Liver (tissue), 9 donors: ENCODE data around the gene DCAF15. TPM values are rescaled to one million over a fixed set of nuclear protein-coding genes. Genes with fewer than 3 reads are reported as not detected.

Experiments
- DNase-seq: peaks from one replicate; pipeline ENCODE4 v3.0.0-alpha.2; 2017; ENCODE audit warnings: low spot score
- H3K27ac ChIP-seq, 2 donors: one replicate each; pipeline ENCODE4 v1.7.0; 2013; ENCODE audit warnings: inconsistent platforms in 2 of 2, low read length in 2 of 2, control low read depth in 1 of 2, low read depth in 1 of 2, mild to moderate bottlenecking in 1 of 2
- H3K27me3 ChIP-seq, 4 donors: one replicate each; pipeline versions ENCODE4 v1.6.1 to v1.7.0; 2013; ENCODE audit warnings: low read length in 3 of 4, inconsistent platforms in 1 of 4, mild to moderate bottlenecking in 1 of 4, moderate library complexity in 1 of 4; ENCODE audit not compliant: control insufficient read depth in 4 of 4, insufficient read depth in 4 of 4
- H3K36me3 ChIP-seq, 4 donors: one replicate each; pipeline versions ENCODE4 v1.6.1 to v1.7.0; 2013; ENCODE audit warnings: low read length in 3 of 4, mild to moderate bottlenecking in 3 of 4, low read depth in 1 of 4, moderate library complexity in 1 of 4; ENCODE audit not compliant: control insufficient read depth in 4 of 4, insufficient read depth in 3 of 4
- H3K4me1 ChIP-seq, 4 donors: one replicate each; pipeline versions ENCODE4 v1.6.1 to v1.7.0; 2013; ENCODE audit warnings: low read length in 3 of 4, mild to moderate bottlenecking in 3 of 4, moderate library complexity in 1 of 4; ENCODE audit not compliant: control insufficient read depth in 4 of 4, insufficient read depth in 4 of 4
- H3K4me3 ChIP-seq, 3 donors: one replicate each; pipeline versions ENCODE4 v1.6.1 to v1.7.0; 2013; ENCODE audit warnings: low read length in 3 of 3, control low read depth in 1 of 3, low read depth in 1 of 3, mild to moderate bottlenecking in 1 of 3
- H3K9ac ChIP-seq, 2 donors: one replicate each; pipeline ENCODE4 v1.7.0; 2013; ENCODE audit warnings: low read length in 2 of 2, mild to moderate bottlenecking in 2 of 2, moderate library complexity in 2 of 2, control low read depth in 1 of 2, low read depth in 1 of 2
- H3K9me3 ChIP-seq, 4 donors: one replicate each; pipeline versions ENCODE4 v1.6.1 to v1.7.0; 2013; ENCODE audit warnings: low read length in 3 of 4; ENCODE audit not compliant: control insufficient read depth in 4 of 4
- EGR1 ChIP-seq, 2 donors: IDR thresholded peaks; 2 replicates each; pipeline ENCODE4 v1.6.1; 2016 to 2018; ENCODE audit warnings: antibody characterized with exemption in 2 of 2, low read depth in 2 of 2
- FOXA1 ChIP-seq: IDR thresholded peaks from 2 replicates; pipeline ENCODE4 v1.6.1; 2016; ENCODE audit warnings: antibody characterized with exemption
- FOXA2 ChIP-seq: IDR thresholded peaks from 2 replicates; pipeline ENCODE4 v1.6.1; 2016; ENCODE audit warnings: antibody characterized with exemption
- GABPA ChIP-seq, 2 donors: IDR thresholded peaks in 1 of 2; conservative IDR thresholded peaks in 1 of 2; 2 replicates each; pipeline ENCODE4 v1.6.1; 2016; ENCODE audit warnings: antibody characterized with exemption in 2 of 2, mild to moderate bottlenecking in 1 of 2, moderate library complexity in 1 of 2
- HNF4A ChIP-seq, 2 donors: conservative IDR thresholded peaks; 2 replicates each; pipeline ENCODE4 v1.6.1; 2016; ENCODE audit warnings: antibody characterized with exemption in 2 of 2, mild to moderate bottlenecking in 2 of 2
- HNF4G ChIP-seq: IDR thresholded peaks from 2 replicates; pipeline ENCODE4 v1.6.1; 2016; ENCODE audit warnings: antibody characterized with exemption
- JUND ChIP-seq, 2 donors: IDR thresholded peaks; 2 replicates each; pipeline ENCODE4 v1.6.1; 2016; ENCODE audit warnings: antibody characterized with exemption in 2 of 2
- NR2F2 ChIP-seq: IDR thresholded peaks from 2 replicates; pipeline ENCODE4 v1.6.1; 2016; ENCODE audit warnings: antibody characterized with exemption
- RAD21 ChIP-seq, 2 donors: IDR thresholded peaks; 2 replicates each; pipeline ENCODE4 v1.6.1; 2016; ENCODE audit warnings: antibody characterized with exemption in 2 of 2, mild to moderate bottlenecking in 2 of 2
- RXRA ChIP-seq, 2 donors: IDR thresholded peaks; 2 replicates each; pipeline ENCODE4 v1.6.1; 2017 to 2018; ENCODE audit warnings: antibody characterized with exemption in 2 of 2, mild to moderate bottlenecking in 1 of 2
- SP1 ChIP-seq: IDR thresholded peaks from 2 replicates; pipeline ENCODE4 v1.6.1; 2018; ENCODE audit warnings: antibody characterized with exemption, mild to moderate bottlenecking
- TAF1 ChIP-seq: conservative IDR thresholded peaks from 2 replicates; pipeline ENCODE4 v1.6.1; 2016; ENCODE audit warnings: antibody characterized with exemption, mild to moderate bottlenecking
- YY1 ChIP-seq: IDR thresholded peaks from 2 replicates; pipeline ENCODE4 v1.6.1; 2016; ENCODE audit warnings: antibody characterized with exemption, mild to moderate bottlenecking
- WGBS: extraction: QIAGEN DNeasy Blood & Tissue Kit; methylation state at CpG from one replicate; pipeline ENCODE4 v1.1.7; 2013; 5-methylcytosine and 5-hydroxymethylcytosine counted together
- polyA plus RNA-seq, 2 donors: library from polyadenylated mRNA; stranded (reverse) in 1 of 2; unstranded in 1 of 2; fragments of 200-250 nt in 1 of 2; fragments of >200 nt in 1 of 2; fragmentation: Nextera tagmentation in 1 of 2; extraction: Ambion mirVana in 1 of 2; gene quantifications; one replicate each; pipeline versions ENCODE4 v1.2.1 to v1.2.3, GENCODE V29; 2013 to 2015
- total RNA-seq, 2 donors: library from RNA; depleted of rRNA; stranded (reverse); fragments of >200 nt; gene quantifications; one replicate each; pipeline ENCODE4 v1.2.3, GENCODE V29; 2014
- TF ChIP-seq, protein P1 (sequence below): fragments of 150-350 bp; IDR thresholded peaks from 2 replicates; pipeline ENCODE4 v1.5.1; 2017; ENCODE audit warnings: improper control_type of control experiment, low read depth, low read length; ENCODE audit not compliant: missing input control
- TF ChIP-seq, protein P2 (sequence below): IDR thresholded peaks from 2 replicates; pipeline ENCODE4 v1.6.1; 2016; ENCODE audit warnings: antibody characterized with exemption
- TF ChIP-seq, protein P3 (sequence below): IDR thresholded peaks from 2 replicates; pipeline ENCODE4 v1.6.1; 2016; ENCODE audit warnings: antibody characterized with exemption, mild to moderate bottlenecking
- TF ChIP-seq, protein P4 (sequence below): IDR thresholded peaks from 2 replicates; pipeline ENCODE4 v1.6.1; 2016; ENCODE audit warnings: antibody characterized with exemption
- TF ChIP-seq, protein P5 (sequence below): IDR thresholded peaks from 2 replicates; pipeline ENCODE4 v1.6.1; 2016; ENCODE audit warnings: antibody characterized with exemption
- donor health status: healthy.
- donor health status: healthy.
- donor health status: healthy.
- donor health status: healthy.
- donor health status: healthy.

DCAF15 gene
- total and polyA plus RNA-seq, 4 donors = 2.6 to 10.4 (median 5.5) TPM

DNA sequence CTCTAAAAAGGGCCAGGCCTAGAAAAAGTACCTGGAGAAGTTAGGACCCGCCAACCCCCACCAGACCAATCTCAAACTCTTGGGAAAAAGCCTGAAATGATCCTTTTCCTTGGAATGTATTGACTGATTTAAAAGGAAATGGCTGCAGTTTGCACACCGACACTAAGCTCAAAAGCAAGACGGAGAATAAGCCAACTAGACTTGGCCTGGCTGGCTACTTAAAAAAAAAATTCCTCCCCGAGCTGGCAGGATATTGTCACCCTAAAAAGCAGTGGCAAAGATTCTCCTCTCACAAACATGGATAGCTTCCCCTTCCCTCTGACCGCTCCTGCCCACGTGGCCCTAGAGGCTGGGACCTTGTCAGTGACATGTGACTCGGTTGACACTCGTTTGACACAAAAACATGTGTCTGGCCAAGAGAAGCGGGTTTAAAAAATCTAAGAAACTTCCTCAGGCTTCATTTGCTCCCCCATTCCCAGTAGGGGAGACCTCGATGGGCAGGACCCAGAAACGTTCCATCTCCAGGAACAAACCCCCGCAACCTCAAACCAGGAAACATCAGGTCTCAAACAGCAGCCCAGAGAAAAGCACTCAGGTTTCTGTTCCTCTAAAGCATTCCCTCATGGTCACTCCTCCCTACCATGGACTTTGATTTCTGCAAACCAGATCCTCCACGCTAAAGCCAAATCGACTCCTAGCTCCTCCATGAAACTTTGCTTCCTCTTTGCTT, 52.5 kb downstream of the DCAF15 start (continued):
- TF ChIP-seq, protein P1, sequence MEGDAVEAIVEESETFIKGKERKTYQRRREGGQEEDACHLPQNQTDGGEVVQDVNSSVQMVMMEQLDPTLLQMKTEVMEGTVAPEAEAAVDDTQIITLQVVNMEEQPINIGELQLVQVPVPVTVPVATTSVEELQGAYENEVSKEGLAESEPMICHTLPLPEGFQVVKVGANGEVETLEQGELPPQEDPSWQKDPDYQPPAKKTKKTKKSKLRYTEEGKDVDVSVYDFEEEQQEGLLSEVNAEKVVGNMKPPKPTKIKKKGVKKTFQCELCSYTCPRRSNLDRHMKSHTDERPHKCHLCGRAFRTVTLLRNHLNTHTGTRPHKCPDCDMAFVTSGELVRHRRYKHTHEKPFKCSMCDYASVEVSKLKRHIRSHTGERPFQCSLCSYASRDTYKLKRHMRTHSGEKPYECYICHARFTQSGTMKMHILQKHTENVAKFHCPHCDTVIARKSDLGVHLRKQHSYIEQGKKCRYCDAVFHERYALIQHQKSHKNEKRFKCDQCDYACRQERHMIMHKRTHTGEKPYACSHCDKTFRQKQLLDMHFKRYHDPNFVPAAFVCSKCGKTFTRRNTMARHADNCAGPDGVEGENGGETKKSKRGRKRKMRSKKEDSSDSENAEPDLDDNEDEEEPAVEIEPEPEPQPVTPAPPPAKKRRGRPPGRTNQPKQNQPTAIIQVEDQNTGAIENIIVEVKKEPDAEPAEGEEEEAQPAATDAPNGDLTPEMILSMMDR = no peak
- no peak for TF ChIP-seq FOXA2
- TF ChIP-seq HNF4A (conservative IDR thresholded peaks at IDR 0.05) = peak; percentile 61 to 81
- TF ChIP-seq HNF4G = peak; percentile 46
- no peak for TF ChIP-seq FOXA1
- peak in 1 of 2 donors; percentile 36 for TF ChIP-seq GABPA (IDR thresholded peaks at IDR 0.05 in 1 of 2, conservative IDR thresholded peaks at IDR 0.05 in 1 of 2)
- TF ChIP-seq, protein P2, sequence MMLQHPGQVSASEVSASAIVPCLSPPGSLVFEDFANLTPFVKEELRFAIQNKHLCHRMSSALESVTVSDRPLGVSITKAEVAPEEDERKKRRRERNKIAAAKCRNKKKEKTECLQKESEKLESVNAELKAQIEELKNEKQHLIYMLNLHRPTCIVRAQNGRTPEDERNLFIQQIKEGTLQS = no peak
- TF ChIP-seq RAD21 (IDR thresholded peaks at IDR 0.05) = peak in 1 of 2 donors; percentile 21
- TF ChIP-seq RXRA (IDR thresholded peaks at IDR 0.05) = peak; percentile 29 to 47
- no peak for TF ChIP-seq NR2F2

DNA sequence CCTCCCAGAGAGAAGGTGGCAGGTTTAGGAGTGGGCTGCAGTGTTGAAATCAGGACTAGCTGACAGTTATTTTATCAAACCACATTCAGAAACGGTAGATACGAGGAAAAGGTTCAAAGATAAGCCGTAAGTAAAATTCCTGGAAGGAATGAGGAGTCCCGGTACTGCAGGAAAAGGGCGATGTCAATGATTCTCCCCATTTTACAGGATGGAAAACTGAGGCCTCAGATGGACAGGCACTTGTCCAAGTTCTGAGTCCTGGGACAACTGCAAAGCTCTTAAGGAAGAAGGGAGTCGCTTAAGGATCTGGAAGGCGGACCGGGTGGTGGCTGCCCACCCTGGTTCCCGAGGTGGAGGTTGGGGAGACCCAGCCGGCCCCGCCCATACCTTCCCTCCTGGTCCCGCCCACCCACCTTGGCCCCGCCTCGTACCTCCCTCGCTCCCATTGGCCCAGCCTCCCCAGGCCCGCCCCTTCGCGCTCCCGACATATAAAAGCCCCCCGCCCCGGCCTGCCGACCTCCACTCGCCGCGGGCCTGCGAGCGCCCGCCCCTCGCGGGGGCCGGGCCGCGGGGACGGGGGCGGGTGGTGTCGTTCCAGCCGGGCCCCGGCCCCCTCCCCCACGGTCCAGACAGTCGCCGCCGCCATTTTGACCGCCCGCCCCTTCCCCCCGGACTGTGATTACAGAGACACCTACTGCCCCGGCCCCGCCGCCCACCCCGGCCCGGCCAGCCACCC, 53.2 kb downstream of the DCAF15 start:
- peak; percentile 95 for DNase-seq
- Histone ChIP-seq H3K27me3 (no peaks in the 10 kb centered on the region), H3K9ac (peak overlapping the region; percentile 21 to 48), H3K4me3 (peak overlapping the region; percentile 52 to 83 (median 58)), H3K36me3 (no peaks in the 10 kb centered on the region), H3K4me1 (peaks cover 6 to 15% (median 10%) of the 10 kb centered on the region in 4 donors), H3K9me3 (no peaks in the 10 kb centered on the region), H3K27ac (peak overlapping the region; percentile 93 to 96)
- 2% methylated on average over 50 of the region's 50 CpGs for WGBS
- TF ChIP-seq, protein P1 = no peak
- TF ChIP-seq, protein P3, sequence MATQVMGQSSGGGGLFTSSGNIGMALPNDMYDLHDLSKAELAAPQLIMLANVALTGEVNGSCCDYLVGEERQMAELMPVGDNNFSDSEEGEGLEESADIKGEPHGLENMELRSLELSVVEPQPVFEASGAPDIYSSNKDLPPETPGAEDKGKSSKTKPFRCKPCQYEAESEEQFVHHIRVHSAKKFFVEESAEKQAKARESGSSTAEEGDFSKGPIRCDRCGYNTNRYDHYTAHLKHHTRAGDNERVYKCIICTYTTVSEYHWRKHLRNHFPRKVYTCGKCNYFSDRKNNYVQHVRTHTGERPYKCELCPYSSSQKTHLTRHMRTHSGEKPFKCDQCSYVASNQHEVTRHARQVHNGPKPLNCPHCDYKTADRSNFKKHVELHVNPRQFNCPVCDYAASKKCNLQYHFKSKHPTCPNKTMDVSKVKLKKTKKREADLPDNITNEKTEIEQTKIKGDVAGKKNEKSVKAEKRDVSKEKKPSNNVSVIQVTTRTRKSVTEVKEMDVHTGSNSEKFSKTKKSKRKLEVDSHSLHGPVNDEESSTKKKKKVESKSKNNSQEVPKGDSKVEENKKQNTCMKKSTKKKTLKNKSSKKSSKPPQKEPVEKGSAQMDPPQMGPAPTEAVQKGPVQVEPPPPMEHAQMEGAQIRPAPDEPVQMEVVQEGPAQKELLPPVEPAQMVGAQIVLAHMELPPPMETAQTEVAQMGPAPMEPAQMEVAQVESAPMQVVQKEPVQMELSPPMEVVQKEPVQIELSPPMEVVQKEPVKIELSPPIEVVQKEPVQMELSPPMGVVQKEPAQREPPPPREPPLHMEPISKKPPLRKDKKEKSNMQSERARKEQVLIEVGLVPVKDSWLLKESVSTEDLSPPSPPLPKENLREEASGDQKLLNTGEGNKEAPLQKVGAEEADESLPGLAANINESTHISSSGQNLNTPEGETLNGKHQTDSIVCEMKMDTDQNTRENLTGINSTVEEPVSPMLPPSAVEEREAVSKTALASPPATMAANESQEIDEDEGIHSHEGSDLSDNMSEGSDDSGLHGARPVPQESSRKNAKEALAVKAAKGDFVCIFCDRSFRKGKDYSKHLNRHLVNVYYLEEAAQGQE = no peak
- no peak for TF ChIP-seq YY1
- TF ChIP-seq NR2F2 = no peak
- peak in 1 of 2 donors; percentile 16 for TF ChIP-seq HNF4A (conservative IDR thresholded peaks at IDR 0.05)
- no peak for TF ChIP-seq RXRA (IDR thresholded peaks at IDR 0.05)
- TF ChIP-seq RAD21 (IDR thresholded peaks at IDR 0.05) = no peak
- peak; percentile 28 for TF ChIP-seq SP1
- no peak for TF ChIP-seq JUND (IDR thresholded peaks at IDR 0.05)
- peak; percentile 21 for TF ChIP-seq FOXA1
- TF ChIP-seq, protein P2 = no peak
- TF ChIP-seq, protein P4, sequence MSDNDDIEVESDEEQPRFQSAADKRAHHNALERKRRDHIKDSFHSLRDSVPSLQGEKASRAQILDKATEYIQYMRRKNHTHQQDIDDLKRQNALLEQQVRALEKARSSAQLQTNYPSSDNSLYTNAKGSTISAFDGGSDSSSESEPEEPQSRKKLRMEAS = no peak
- TF ChIP-seq, protein P5, sequence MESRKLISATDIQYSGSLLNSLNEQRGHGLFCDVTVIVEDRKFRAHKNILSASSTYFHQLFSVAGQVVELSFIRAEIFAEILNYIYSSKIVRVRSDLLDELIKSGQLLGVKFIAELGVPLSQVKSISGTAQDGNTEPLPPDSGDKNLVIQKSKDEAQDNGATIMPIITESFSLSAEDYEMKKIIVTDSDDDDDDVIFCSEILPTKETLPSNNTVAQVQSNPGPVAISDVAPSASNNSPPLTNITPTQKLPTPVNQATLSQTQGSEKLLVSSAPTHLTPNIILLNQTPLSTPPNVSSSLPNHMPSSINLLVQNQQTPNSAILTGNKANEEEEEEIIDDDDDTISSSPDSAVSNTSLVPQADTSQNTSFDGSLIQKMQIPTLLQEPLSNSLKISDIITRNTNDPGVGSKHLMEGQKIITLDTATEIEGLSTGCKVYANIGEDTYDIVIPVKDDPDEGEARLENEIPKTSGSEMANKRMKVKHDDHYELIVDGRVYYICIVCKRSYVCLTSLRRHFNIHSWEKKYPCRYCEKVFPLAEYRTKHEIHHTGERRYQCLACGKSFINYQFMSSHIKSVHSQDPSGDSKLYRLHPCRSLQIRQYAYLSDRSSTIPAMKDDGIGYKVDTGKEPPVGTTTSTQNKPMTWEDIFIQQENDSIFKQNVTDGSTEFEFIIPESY = no peak
- peak in 1 of 2 donors; percentile 27 for TF ChIP-seq EGR1 (IDR thresholded peaks at IDR 0.05; ENCODE audit: low read depth in 2 of 2)
- no peak for TF ChIP-seq TAF1
- TF ChIP-seq FOXA2 = no peak
- no peak for TF ChIP-seq GABPA (IDR thresholded peaks at IDR 0.05 in 1 of 2, conservative IDR thresholded peaks at IDR 0.05 in 1 of 2)
- TF ChIP-seq HNF4G = no peak
